GM19395 (cell line): ENCODE data around the gene WNK4.
A peak's percentile ranks its signal among the peaks of the same experiment; 100 is the strongest.
"Not testable (repeated sequence)": the region's sequence is repeated elsewhere in the genome, so short reads cannot be mapped to it uniquely, and the experiment has no call there.

ENCODE experiments used
- ATAC-seq: cut with Tn5 transposase; IDR thresholded peaks from one replicate; pipeline ENCODE4 v1.9.1; 2021; ENCODE audit warnings: mild to moderate bottlenecking, moderate library complexity; ENCODE audit not compliant: unreplicated experiment

The WNK4 gene

GRCh38 chr17:42769964-42770363 is 10.4 kb upstream of the WNK4 start:
- not testable (repeated sequence) for ATAC-seq

GRCh38 chr17:42772945-42773289 is 7.5 kb upstream of the WNK4 start:
- no peak for ATAC-seq

- ATAC-seq: peak; percentile 76
Measured at GRCh38 chr17:42773290-42774035, 6.9 kb upstream of the WNK4 start, which contains the start of gene VPS25. Gene VPS25 (plus strand): TSS chr17:42773449. CDS start chr17:42773476, 27 bp downstream.

- ATAC-seq: no peak
Measured at GRCh38 chr17:42774066-42774745, 6.2 kb upstream of the WNK4 start.

GRCh38 chr17:42775534-42776098 is 4.8 kb upstream of the WNK4 start:
- ATAC-seq: no peak

GRCh38 chr17:42778570-42778969 is 1.8 kb upstream of the WNK4 start:
- ATAC-seq: no peak

- no peak for ATAC-seq
Measured at GRCh38 chr17:42779304-42779935, 990 bp upstream of the WNK4 start.

GRCh38 chr17:42780851-42781638 is 635 bp downstream of the WNK4 start:
- no peak for ATAC-seq

- ATAC-seq: no peak
Measured at GRCh38 chr17:42781639-42782165, 1.3 kb downstream of the WNK4 start.

- no peak for ATAC-seq
Measured at GRCh38 chr17:42782166-42783061, 2.0 kb downstream of the WNK4 start.

GRCh38 chr17:42783062-42783790 is 2.8 kb downstream of the WNK4 start:
- no peak for ATAC-seq

GRCh38 chr17:42783791-42784138 is 3.4 kb downstream of the WNK4 start:
- ATAC-seq: no peak

GRCh38 chr17:42784409-42784808 is 4.0 kb downstream of the WNK4 start:
- ATAC-seq: no peak

- ATAC-seq: no peak
Measured at GRCh38 chr17:42784811-42785592, 4.6 kb downstream of the WNK4 start.

GRCh38 chr17:42787266-42787665 is 6.9 kb downstream of the WNK4 start:
- ATAC-seq: no peak

- no peak for ATAC-seq
Measured at GRCh38 chr17:42791948-42792347, 11.5 kb downstream of the WNK4 start.

- ATAC-seq: no peak
Measured at GRCh38 chr17:42792545-42792944, 12.1 kb downstream of the WNK4 start.

GRCh38 chr17:42795061-42795460 is 14.7 kb downstream of the WNK4 start:
- ATAC-seq: no peak
